ENCODE data around the gene CDH4. TPM values are rescaled to one million over a fixed set of nuclear protein-coding genes. Genes with fewer than 3 reads are reported as not detected.
"Not testable (repeated sequence)": the region's sequence is repeated elsewhere in the genome, so short reads cannot be mapped to it uniquely, and the experiment has no call there.

CDH4 gene
- polyA plus RNA-seq, 1 donor, result 1.7 TPM

DNA sequence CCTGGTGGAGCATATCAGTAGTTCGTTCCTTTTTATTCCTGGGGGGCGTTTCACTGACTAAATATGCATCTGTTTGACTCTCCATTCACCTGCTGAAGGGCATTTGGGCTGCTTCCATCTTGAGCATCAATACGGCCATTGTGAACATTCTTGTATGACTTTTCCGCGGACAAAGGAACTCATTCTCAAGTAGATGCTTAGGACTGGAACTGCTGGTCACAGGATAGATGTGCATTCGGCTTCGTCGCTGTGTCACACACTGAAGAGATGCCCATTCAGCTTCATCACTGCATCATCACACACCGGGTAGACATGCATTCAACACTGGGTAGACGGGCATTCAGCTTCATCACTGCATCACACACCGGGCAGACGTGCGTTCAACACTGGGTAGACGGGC is 718.3 kb downstream of the CDH4 start:
- Histone ChIP-seq H3K27me3 (ENCODE audit: control insufficient read depth, insufficient read depth, low read length) (peaks cover 10% of the 10 kb centered on the region), H3K36me3 (ENCODE audit: control insufficient read depth, insufficient read depth, low read length) (peaks cover 26% of the 10 kb centered on the region), H3K4me1 (ENCODE audit: control insufficient read depth, insufficient read depth, low read length) (no peaks in the 10 kb centered on the region), H3K27ac (ENCODE audit: low read length) (no peak overlapping the region), H3K4me3 (ENCODE audit: low read length) (no peak overlapping the region), H3K9me3 (ENCODE audit: control insufficient read depth, low read depth, low read length) (peaks cover 3% of the 10 kb centered on the region)
- WGBS (ENCODE audit: insufficient coverage, low lambda C conversion rate), result no CpG with 5 or more reads among the region's 14 CpGs
- DNase-seq, result no peak

DNA sequence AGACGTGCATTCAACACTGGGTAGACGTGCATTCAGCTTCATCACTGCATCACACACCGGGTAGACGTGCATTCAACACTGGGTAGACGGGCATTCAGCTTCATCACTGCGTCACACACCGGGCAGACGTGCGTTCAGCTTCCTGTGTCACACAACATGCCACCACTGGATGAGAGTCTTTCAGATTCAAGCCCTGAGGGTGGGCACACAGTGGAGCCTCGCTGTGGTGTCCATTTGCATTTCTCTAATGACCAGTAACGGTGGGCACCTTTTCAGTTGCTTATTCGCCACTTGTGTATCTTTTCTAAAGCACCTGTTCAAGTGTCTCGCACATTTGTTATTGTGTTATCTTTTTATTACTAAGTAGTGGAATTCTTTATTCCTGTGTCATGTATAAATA is 719.5 kb downstream of the CDH4 start:
- 100% methylated on average over 2 of the region's 13 CpGs for WGBS (ENCODE audit: insufficient coverage, low lambda C conversion rate)
- not testable (repeated sequence) for H3K4me1 ChIP-seq (ENCODE audit: control insufficient read depth, insufficient read depth, low read length); H3K9me3 ChIP-seq (ENCODE audit: control insufficient read depth, low read depth, low read length); DNase-seq; H3K27ac ChIP-seq (ENCODE audit: low read length); H3K27me3 ChIP-seq (ENCODE audit: control insufficient read depth, insufficient read depth, low read length); H3K4me3 ChIP-seq (ENCODE audit: low read length)
- H3K36me3 ChIP-seq (ENCODE audit: control insufficient read depth, insufficient read depth, low read length), result peaks cover 33% of the 10 kb centered on the region

- no peak overlapping the region for H3K27ac ChIP-seq (ENCODE audit: low read length)
- no peaks in the 10 kb centered on the region for H3K4me1 ChIP-seq (ENCODE audit: control insufficient read depth, insufficient read depth, low read length)
- H3K36me3 ChIP-seq (ENCODE audit: control insufficient read depth, insufficient read depth, low read length), result peaks cover 37% of the 10 kb centered on the region
- H3K4me3 ChIP-seq (ENCODE audit: low read length), result no peak overlapping the region
- no peaks in the 10 kb centered on the region for H3K27me3 ChIP-seq (ENCODE audit: control insufficient read depth, insufficient read depth, low read length)
- peaks cover 3% of the 10 kb centered on the region for H3K9me3 ChIP-seq (ENCODE audit: control insufficient read depth, low read depth, low read length)
- DNase-seq, result no peak
- WGBS (ENCODE audit: insufficient coverage, low lambda C conversion rate), result no CpG with 5 or more reads among the region's 27 CpGs
These were observed 720.8 kb downstream of the CDH4 start for GRCh38 chr20:61972636-61973508.

- Histone ChIP-seq H3K27ac (ENCODE audit: low read length) (no peak overlapping the region), H3K36me3 (ENCODE audit: control insufficient read depth, insufficient read depth, low read length) (peaks cover 37% of the 10 kb centered on the region), H3K9me3 (ENCODE audit: control insufficient read depth, low read depth, low read length) (peaks cover 3% of the 10 kb centered on the region), H3K4me3 (ENCODE audit: low read length) (no peak overlapping the region), H3K27me3 (ENCODE audit: control insufficient read depth, insufficient read depth, low read length) (no peaks in the 10 kb centered on the region), H3K4me1 (ENCODE audit: control insufficient read depth, insufficient read depth, low read length) (no peaks in the 10 kb centered on the region)
- DNase-seq, result no peak
- 92% methylated on average over 2 of the region's 25 CpGs for WGBS (ENCODE audit: insufficient coverage, low lambda C conversion rate)
These were observed 721.7 kb downstream of the CDH4 start for GRCh38 chr20:61973515-61974356.

DNA sequence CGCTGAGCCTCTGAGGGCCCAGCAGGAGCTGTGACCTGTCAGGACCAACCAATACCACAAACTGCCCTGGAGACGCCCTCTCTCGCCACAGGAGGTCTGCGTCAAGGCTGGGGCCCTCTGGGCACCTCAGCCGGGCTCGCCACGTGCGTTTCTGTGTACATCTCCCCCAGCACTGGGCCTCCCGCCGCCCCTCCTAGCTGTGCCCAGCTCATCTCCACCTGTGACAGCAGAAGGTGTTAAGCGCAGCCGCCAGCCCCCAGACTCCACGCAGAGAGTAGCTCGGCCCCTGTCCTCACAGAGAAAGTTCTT is 722.2 kb downstream of the CDH4 start:
- no peak for DNase-seq
- H3K36me3 ChIP-seq (ENCODE audit: control insufficient read depth, insufficient read depth, low read length), result peaks cover 37% of the 10 kb centered on the region
- no CpG with 5 or more reads among the region's 14 CpGs for WGBS (ENCODE audit: insufficient coverage, low lambda C conversion rate)
- H3K4me1 ChIP-seq (ENCODE audit: control insufficient read depth, insufficient read depth, low read length), result no peaks in the 10 kb centered on the region
- H3K27ac ChIP-seq (ENCODE audit: low read length), result no peak overlapping the region
- H3K4me3 ChIP-seq (ENCODE audit: low read length), result no peak overlapping the region
- H3K9me3 ChIP-seq (ENCODE audit: control insufficient read depth, low read depth, low read length), result peaks cover 3% of the 10 kb centered on the region
- no peaks in the 10 kb centered on the region for H3K27me3 ChIP-seq (ENCODE audit: control insufficient read depth, insufficient read depth, low read length)

DNA sequence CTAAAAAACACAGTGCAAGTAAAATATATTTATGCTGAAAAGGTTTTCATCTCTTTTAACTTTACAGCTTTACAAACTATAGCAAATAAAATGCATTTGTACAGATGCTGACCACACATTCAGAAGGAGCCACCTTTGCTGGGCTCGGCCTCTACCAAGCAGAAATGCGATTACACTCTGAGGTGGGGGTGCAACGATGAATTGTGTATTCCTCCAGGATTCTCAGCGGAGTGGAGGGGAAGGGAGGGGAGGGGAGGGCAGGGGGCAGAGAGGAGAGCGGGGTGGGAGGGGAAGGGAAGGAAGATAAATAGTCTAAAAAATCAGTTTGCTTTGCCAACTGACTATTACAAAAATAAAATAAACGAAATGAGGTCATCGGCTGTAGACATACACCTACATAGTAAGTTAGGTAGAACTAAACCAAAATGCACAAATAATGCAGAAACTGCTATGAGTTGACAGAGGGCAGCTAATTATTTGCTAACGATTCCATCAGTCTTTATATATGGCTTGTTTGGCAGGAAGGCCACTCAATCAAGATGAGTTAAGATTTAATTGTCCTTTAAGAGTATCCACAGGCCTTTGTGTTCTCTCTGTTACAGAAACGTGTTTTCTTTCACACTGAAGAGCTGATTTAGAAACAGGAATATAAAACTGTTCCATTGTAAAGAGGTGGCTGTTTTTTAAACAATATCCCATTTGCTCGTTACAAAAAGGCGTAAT is 723.5 kb downstream of the CDH4 start:
- no peaks in the 10 kb centered on the region for H3K4me1 ChIP-seq (ENCODE audit: control insufficient read depth, insufficient read depth, low read length)
- H3K27me3 ChIP-seq (ENCODE audit: control insufficient read depth, insufficient read depth, low read length), result no peaks in the 10 kb centered on the region
- peaks cover 45% of the 10 kb centered on the region for H3K36me3 ChIP-seq (ENCODE audit: control insufficient read depth, insufficient read depth, low read length)
- 60% methylated on average over 1 of the region's 11 CpGs for WGBS (ENCODE audit: insufficient coverage, low lambda C conversion rate)
- DNase-seq, result no peak
- H3K27ac ChIP-seq (ENCODE audit: low read length), result no peak overlapping the region
- no peak overlapping the region for H3K4me3 ChIP-seq (ENCODE audit: low read length)
- peaks cover 3% of the 10 kb centered on the region for H3K9me3 ChIP-seq (ENCODE audit: control insufficient read depth, low read depth, low read length)

GRCh38 chr20:61976263-61976643 is 724.2 kb downstream of the CDH4 start:
- no peak for DNase-seq
- Histone ChIP-seq H3K4me3 (ENCODE audit: low read length) (no peak overlapping the region), H3K27ac (ENCODE audit: low read length) (no peak overlapping the region), H3K9me3 (ENCODE audit: control insufficient read depth, low read depth, low read length) (peaks cover 3% of the 10 kb centered on the region), H3K36me3 (ENCODE audit: control insufficient read depth, insufficient read depth, low read length) (peaks cover 47% of the 10 kb centered on the region), H3K4me1 (ENCODE audit: control insufficient read depth, insufficient read depth, low read length) (no peaks in the 10 kb centered on the region), H3K27me3 (ENCODE audit: control insufficient read depth, insufficient read depth, low read length) (no peaks in the 10 kb centered on the region)
- WGBS (ENCODE audit: insufficient coverage, low lambda C conversion rate), result no CpG with 5 or more reads among the region's 9 CpGs

DNA sequence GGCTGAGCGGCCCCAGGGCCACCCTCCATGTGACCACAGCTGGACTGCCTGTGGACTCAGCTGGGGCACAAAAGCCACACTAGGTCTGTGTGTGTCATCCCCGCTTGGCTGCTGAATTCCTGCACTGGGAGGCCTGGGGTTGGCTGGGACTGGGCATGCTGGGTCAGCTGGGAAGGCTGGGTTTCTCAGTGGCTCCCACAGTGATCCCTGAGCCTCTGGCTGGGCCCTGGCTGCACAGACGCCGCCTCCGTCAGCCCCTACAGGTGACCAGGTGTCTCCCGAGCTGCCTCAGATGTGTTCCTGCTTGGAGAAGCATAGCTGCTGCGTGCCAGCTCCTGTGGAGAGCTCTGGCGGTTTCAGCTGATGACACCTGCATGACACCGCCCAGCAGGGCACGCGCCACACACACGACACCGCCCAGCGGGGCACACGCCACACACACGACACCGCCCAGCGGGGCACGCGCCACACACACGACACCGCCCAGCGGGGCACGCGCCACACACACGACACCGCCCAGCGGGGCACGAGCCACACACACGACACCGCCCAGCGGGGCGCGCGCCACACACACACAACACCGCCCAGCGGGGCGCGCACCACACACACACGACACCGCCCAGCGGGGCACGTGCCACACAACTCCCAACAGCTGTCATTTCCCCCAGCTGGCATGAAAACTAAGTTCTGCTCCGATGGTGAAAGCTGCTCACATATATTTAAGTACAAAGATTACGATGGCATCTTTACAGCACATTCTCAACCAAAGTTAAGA is 724.8 kb downstream of the CDH4 start:
- Histone ChIP-seq H3K36me3 (ENCODE audit: control insufficient read depth, insufficient read depth, low read length) (peaks cover 47% of the 10 kb centered on the region), H3K4me3 (ENCODE audit: low read length) (no peak overlapping the region), H3K4me1 (ENCODE audit: control insufficient read depth, insufficient read depth, low read length) (no peaks in the 10 kb centered on the region), H3K9me3 (ENCODE audit: control insufficient read depth, low read depth, low read length) (peaks cover 3% of the 10 kb centered on the region), H3K27me3 (ENCODE audit: control insufficient read depth, insufficient read depth, low read length) (no peaks in the 10 kb centered on the region), H3K27ac (ENCODE audit: low read length) (no peak overlapping the region)
- no peak for DNase-seq
- no CpG with 5 or more reads among the region's 45 CpGs for WGBS (ENCODE audit: insufficient coverage, low lambda C conversion rate)

DNA sequence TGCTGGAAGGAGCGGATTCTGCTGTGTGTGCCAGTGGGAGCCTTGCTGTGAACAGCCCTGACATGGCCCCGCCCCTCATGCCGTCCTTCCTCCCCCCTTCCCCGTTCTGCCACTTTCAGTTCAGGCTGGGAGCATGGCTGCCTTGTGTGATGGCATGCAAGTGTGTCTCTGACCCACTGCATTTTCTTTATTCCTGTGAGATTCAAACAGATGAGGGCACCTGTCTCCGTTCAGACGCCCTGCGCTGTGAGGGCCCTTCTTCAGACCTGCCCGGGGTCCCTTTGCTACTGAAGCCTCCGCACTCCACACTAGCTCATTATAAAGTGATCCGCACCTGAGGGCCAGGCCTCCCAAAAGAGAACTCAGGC is 725.3 kb downstream of the CDH4 start:
- Histone ChIP-seq H3K27me3 (ENCODE audit: control insufficient read depth, insufficient read depth, low read length) (no peaks in the 10 kb centered on the region), H3K27ac (ENCODE audit: low read length) (no peak overlapping the region), H3K36me3 (ENCODE audit: control insufficient read depth, insufficient read depth, low read length) (peaks cover 43% of the 10 kb centered on the region), H3K4me3 (ENCODE audit: low read length) (no peak overlapping the region), H3K9me3 (ENCODE audit: control insufficient read depth, low read depth, low read length) (peaks cover 3% of the 10 kb centered on the region), H3K4me1 (ENCODE audit: control insufficient read depth, insufficient read depth, low read length) (no peaks in the 10 kb centered on the region)
- no peak for DNase-seq
- no CpG with 5 or more reads among the region's 10 CpGs for WGBS (ENCODE audit: insufficient coverage, low lambda C conversion rate)

GRCh38 chr20:61978491-61978890 is 726.4 kb downstream of the CDH4 start:
- no peaks in the 10 kb centered on the region for H3K27me3 ChIP-seq (ENCODE audit: control insufficient read depth, insufficient read depth, low read length)
- DNase-seq, result no peak
- no CpG with 5 or more reads among the region's 20 CpGs for WGBS (ENCODE audit: insufficient coverage, low lambda C conversion rate)
- H3K36me3 ChIP-seq (ENCODE audit: control insufficient read depth, insufficient read depth, low read length), result peaks cover 32% of the 10 kb centered on the region
- H3K9me3 ChIP-seq (ENCODE audit: control insufficient read depth, low read depth, low read length), result peaks cover 2% of the 10 kb centered on the region
- H3K4me1 ChIP-seq (ENCODE audit: control insufficient read depth, insufficient read depth, low read length), result no peaks in the 10 kb centered on the region
- no peak overlapping the region for H3K4me3 ChIP-seq (ENCODE audit: low read length)
- H3K27ac ChIP-seq (ENCODE audit: low read length), result no peak overlapping the region
